OCI-LY7 (cell line): Measurements from ENCODE around the gene ZNF23. TPM values are rescaled to one million over a fixed set of nuclear protein-coding genes. Genes with fewer than 3 reads are reported as not detected.
A peak's percentile ranks its signal among the peaks of the same experiment; 100 is the strongest.

ENCODE experiments used
- BruUV-seq: library from RNA; stranded (reverse); fragments of 400-500 nt; replicated peaks from 2 replicates; lab custom pipeline; 2021; lab: Mats Ljungman, UMichigan
- CTCF ChIA-PET: fragments of 300-600 bp; sonication (Branson Sonifier 250); formaldehyde crosslinking; loops from one replicate; lab custom pipeline; 2022; ENCODE audit warnings: antibody characterized with exemption; ENCODE audit not compliant: unreplicated experiment; lab: Charles Lee
- POLR2A ChIA-PET: fragments of 300-600 bp; sonication (Branson Sonifier 250); formaldehyde crosslinking; loops from one replicate; lab custom pipeline; 2022; ENCODE audit warnings: antibody characterized with exemption; lab: Charles Lee
- DNase-seq: peaks from one replicate; pipeline ENCODE4 v3.0.0-alpha.2; 2015; ENCODE audit warnings: low spot score
- H2AFZ ChIP-seq: fragments of 200-600 bp; sonication (generic), shearing (Covaris generic); 2 replicates; pipeline ENCODE4 v1.6.1; 2014; ENCODE audit warnings: mild to moderate bottlenecking, antibody characterized with exemption, low read length, moderate library complexity
- H3K27ac ChIP-seq: fragments of 200-600 bp; sonication (generic); 2 replicates; pipeline ENCODE4 v1.5.1; 2014; ENCODE audit warnings: mixed run types, low read depth, mild to moderate bottlenecking, moderate library complexity, low read length, inconsistent platforms; ENCODE audit not compliant: poor library complexity, severe bottlenecking
- H3K36me3 ChIP-seq: fragments of 200-600 bp; sonication (generic); 2 replicates; pipeline ENCODE4 v1.6.1; 2014; ENCODE audit warnings: mild to moderate bottlenecking, antibody characterized with exemption, low read length, moderate library complexity, mixed read lengths; ENCODE audit not compliant: insufficient read depth
- H3K4me1 ChIP-seq: fragments of 200-600 bp; sonication (generic); 2 replicates; pipeline ENCODE4 v1.5.1; 2014; ENCODE audit warnings: mild to moderate bottlenecking, low read length; ENCODE audit not compliant: insufficient read depth, poor library complexity, severe bottlenecking
- H3K4me2 ChIP-seq: fragments of 200-600 bp; sonication (generic); 2 replicates; pipeline ENCODE4 v1.6.1; 2014; ENCODE audit warnings: mild to moderate bottlenecking, low read length
- H3K4me3 ChIP-seq: fragments of 200-600 bp; sonication (generic); 2 replicates; pipeline ENCODE4 v1.5.1; 2014; ENCODE audit warnings: mild to moderate bottlenecking, low read depth, low read length; ENCODE audit not compliant: poor library complexity, severe bottlenecking
- H3K79me2 ChIP-seq: fragments of 200-600 bp; sonication (generic); 2 replicates; pipeline ENCODE4 v1.6.1; 2016; ENCODE audit warnings: low read depth, mild to moderate bottlenecking, low read length, moderate library complexity, mixed read lengths; ENCODE audit not compliant: insufficient read depth
- H3K9me2 ChIP-seq: fragments of 200-600 bp; sonication (generic); 2 replicates; pipeline ENCODE4 v1.6.1; 2016; ENCODE audit warnings: mild to moderate bottlenecking, low read length, mixed read lengths; ENCODE audit not compliant: insufficient read depth
- H3K9me3 ChIP-seq: fragments of 200-600 bp; sonication (generic); 2 replicates; pipeline ENCODE4 v1.6.1; 2014; ENCODE audit warnings: mild to moderate bottlenecking, mixed run types, low read length, mixed read lengths
- H4K20me1 ChIP-seq: fragments of 200-600 bp; sonication (generic); 2 replicates; pipeline ENCODE4 v1.6.1; 2014; ENCODE audit warnings: mild to moderate bottlenecking, antibody characterized with exemption, low read length, moderate library complexity, mixed read lengths; ENCODE audit not compliant: insufficient read depth
- EZH2phosphoT487 ChIP-seq: fragments of 200-600 bp; sonication (generic); IDR thresholded peaks from 2 replicates; pipeline ENCODE4 v1.6.1; 2018; ENCODE audit warnings: low read depth, borderline replicate concordance, mild to moderate bottlenecking, mixed run types, antibody characterized with exemption, low read length, moderate library complexity, mixed read lengths
- intact Hi-C: fragments of 100-400 bp; cut with micrococcal nuclease; formaldehyde crosslinking; loops from one replicate; pipeline ENCODE4 v1.10.0; 2022; ENCODE audit not compliant: unreplicated experiment
- total RNA-seq, 2 experiments: library from RNA; depleted of rRNA in 1 of 2; stranded (reverse); fragments of >200 nt in 1 of 2; shearing (Covaris generic) in 1 of 2; gene quantifications; 2 replicates each; pipeline ENCODE4 v1.2.3, GENCODE V29; 2014 to 2022
- TF ChIP-seq, protein P1 (sequence below): fragments of 200-600 bp; sonication (generic); conservative IDR thresholded peaks from 2 replicates; pipeline ENCODE4 v1.5.1; 2014; ENCODE audit warnings: mild to moderate bottlenecking, antibody characterized with exemption, low read length, moderate library complexity, mixed read lengths

The ZNF23 gene
- total RNA-seq, 2 experiments from 2014 or later: 7.4 to 11.8 TPM

DNA sequence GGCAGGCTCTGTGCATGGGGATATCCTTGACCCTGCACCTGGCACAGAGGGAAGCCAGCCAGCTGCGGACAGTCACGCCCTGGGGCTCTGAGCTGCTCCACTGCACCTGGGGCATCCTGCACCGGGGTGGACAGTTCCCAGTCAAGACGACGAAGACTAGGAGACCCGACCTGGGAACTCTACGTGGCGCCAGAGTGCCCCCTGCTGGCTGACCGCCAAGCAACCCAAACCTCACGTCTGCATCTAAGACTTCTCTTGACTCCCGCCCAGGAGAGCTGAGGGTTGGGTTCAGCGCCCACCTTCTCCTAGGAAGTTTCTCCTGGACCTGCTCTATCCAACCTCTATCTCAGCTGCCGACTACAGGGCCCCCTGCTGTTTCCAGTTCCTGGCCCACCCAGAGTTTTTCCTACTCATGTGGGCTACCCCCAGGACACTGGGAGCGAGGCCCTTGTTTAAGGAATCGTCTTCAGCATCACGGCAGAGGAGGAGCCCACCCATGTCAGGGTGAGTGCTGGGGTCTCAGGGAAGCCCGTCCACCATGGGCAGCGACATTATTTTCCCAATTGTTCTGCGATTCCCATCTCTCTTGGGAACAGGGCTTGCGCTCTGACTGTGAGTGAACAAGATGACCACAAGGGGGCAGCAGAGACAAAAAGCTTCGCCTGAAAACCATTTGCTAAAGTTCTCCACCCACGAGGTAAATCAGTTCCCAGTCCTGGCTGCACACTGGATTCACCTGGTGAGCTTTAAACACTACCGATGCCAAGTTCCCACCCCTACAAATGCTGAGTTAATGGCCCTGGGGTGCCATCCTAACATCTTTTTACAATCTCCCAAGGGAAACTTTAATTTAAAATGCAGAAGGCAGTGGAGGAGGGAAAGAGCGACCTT is 49.5 kb downstream of the ZNF23 start:
- intact Hi-C loops: loop anchor here (1.0 kb wide), 3 partner anchors 87 to 199 kb away; no protein-coding TSS in a partner anchor
- DNase-seq: peak; percentile 77
- Histone ChIP-seq H4K20me1 (no peaks in the 10 kb centered on the region), H3K27ac (no peak overlapping the region), H3K4me3 (no peak overlapping the region), H3K9me2 (no peaks in the 10 kb centered on the region), H3K4me2 (peak overlapping the region; percentile 48), H3K36me3 (no peaks in the 10 kb centered on the region), H3K4me1 (no peaks in the 10 kb centered on the region), H2AFZ (no peak overlapping the region), H3K9me3 (no peaks in the 10 kb centered on the region), H3K79me2 (no peaks in the 10 kb centered on the region)
- ChIA-PET CTCF (interaction anchor here (0.6 kb wide), 1 partner anchor 198 kb away, joined by 3 read pairs; no protein-coding TSS in a partner anchor), POLR2A (interaction anchor here (0.6 kb wide), 1 partner anchor 117 kb away, joined by 10 read pairs; no protein-coding TSS in a partner anchor)
- TF ChIP-seq EZH2phosphoT487: no peak
- TF ChIP-seq, protein P1, sequence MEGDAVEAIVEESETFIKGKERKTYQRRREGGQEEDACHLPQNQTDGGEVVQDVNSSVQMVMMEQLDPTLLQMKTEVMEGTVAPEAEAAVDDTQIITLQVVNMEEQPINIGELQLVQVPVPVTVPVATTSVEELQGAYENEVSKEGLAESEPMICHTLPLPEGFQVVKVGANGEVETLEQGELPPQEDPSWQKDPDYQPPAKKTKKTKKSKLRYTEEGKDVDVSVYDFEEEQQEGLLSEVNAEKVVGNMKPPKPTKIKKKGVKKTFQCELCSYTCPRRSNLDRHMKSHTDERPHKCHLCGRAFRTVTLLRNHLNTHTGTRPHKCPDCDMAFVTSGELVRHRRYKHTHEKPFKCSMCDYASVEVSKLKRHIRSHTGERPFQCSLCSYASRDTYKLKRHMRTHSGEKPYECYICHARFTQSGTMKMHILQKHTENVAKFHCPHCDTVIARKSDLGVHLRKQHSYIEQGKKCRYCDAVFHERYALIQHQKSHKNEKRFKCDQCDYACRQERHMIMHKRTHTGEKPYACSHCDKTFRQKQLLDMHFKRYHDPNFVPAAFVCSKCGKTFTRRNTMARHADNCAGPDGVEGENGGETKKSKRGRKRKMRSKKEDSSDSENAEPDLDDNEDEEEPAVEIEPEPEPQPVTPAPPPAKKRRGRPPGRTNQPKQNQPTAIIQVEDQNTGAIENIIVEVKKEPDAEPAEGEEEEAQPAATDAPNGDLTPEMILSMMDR: peak; percentile 95; the same call in 1 of the 2 replicates
- no TSS peak for BruUV-seq

DNA sequence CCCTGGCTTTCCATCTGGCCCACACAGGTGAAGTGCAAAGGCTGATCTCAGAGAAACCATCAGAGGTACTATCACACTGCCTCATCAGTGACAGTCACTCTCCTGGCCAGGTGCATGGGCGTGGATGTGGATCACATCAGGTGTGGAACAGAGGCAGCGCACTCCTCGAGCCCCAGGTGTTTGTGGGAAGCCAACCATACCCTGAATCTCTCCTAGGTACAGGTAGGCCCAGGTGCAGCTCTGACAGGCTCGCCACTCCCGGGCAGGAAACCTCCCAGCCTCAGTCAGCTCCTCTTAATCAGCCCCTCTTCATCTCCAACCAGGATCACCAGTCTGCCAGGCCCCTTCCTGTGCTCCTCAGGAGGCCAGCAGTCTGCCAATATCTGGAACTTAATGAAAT is 51.9 kb downstream of the ZNF23 start:
- Histone ChIP-seq H2AFZ (no peak overlapping the region), H3K27ac (no peak overlapping the region), H3K4me2 (no peak overlapping the region), H3K36me3 (no peaks in the 10 kb centered on the region), H3K9me2 (no peaks in the 10 kb centered on the region), H3K9me3 (no peaks in the 10 kb centered on the region), H3K4me3 (no peak overlapping the region), H4K20me1 (no peaks in the 10 kb centered on the region), H3K79me2 (no peaks in the 10 kb centered on the region), H3K4me1 (no peaks in the 10 kb centered on the region)
- intact Hi-C loops: no loop called here
- ChIA-PET POLR2A (no interaction called here), CTCF (no interaction called here)
- TF ChIP-seq, protein P1: no peak
- TF ChIP-seq EZH2phosphoT487: no peak
- BruUV-seq: no TSS peak
- DNase-seq: no peak
